Endothelial cell of umbilical vein (primary cell): Measurements from ENCODE around the gene PBX2. TPM values are rescaled to one million over a fixed set of nuclear protein-coding genes. Genes with fewer than 3 reads are reported as not detected.

ENCODE experiments used
- BruUV-seq: library from RNA; stranded (reverse); fragments of 400-500 nt; replicated peaks from 2 replicates; lab custom pipeline; 2021; lab: Mats Ljungman, UMichigan
- CTCF ChIA-PET: fragments of 300-600, 350-600 bp; sonication (Branson Sonifier 250); formaldehyde crosslinking; loops from one replicate; lab custom pipeline; 2021; ENCODE audit warnings: antibody characterized with exemption, inconsistent platforms; lab: Charles Lee
- POLR2A ChIA-PET: fragments of 300-600, 350-600 bp; sonication (Branson Sonifier 250); formaldehyde crosslinking; loops from one replicate; lab custom pipeline; 2021; ENCODE audit warnings: antibody characterized with exemption, inconsistent platforms; lab: Charles Lee
- DNase-seq: peaks from one replicate; pipeline ENCODE4 v3.0.0-alpha.2; 2011; ENCODE audit warnings: low read depth, low spot score
- FAIRE-seq: peaks from 2 replicates; lab custom pipeline; 2011; peaks lifted over from hg19 to GRCh38; lab: Jason Lieb, UNC
- H2AFZ ChIP-seq: 2 replicates; pipeline ENCODE4 v1.6.0; 2012; ENCODE audit warnings: low read depth, low read length, control low read depth, inconsistent platforms
- H3K27ac ChIP-seq: 2 replicates; pipeline ENCODE4 v1.5.1; 2011; ENCODE audit warnings: low read depth, mild to moderate bottlenecking, control low read depth, low read length, moderate library complexity; ENCODE audit not compliant: insufficient read depth
- H3K27me3 ChIP-seq, 2 experiments: 2 replicates each; pipeline versions ENCODE4 v1.6.0 to v1.6.1; 2011; ENCODE audit warnings: low read length in 2 of 2, mixed read lengths in 1 of 2; ENCODE audit not compliant: control insufficient read depth in 2 of 2, insufficient read depth in 2 of 2
- H3K36me3 ChIP-seq, 2 experiments: 2 replicates in 1 of 2; 3 replicates in 1 of 2; pipeline ENCODE4 v1.5.1; 2011; ENCODE audit warnings: low read length in 2 of 2, mild to moderate bottlenecking in 1 of 2, moderate library complexity in 1 of 2; ENCODE audit not compliant: control insufficient read depth in 2 of 2, insufficient read depth in 2 of 2; ENCODE audit errors: extremely low read depth in 1 of 2
- H3K4me1 ChIP-seq: 3 replicates; pipeline ENCODE4 v1.5.1; 2011; ENCODE audit warnings: mild to moderate bottlenecking, low read length; ENCODE audit not compliant: control insufficient read depth, insufficient read depth; ENCODE audit errors: extremely low read depth
- H3K4me2 ChIP-seq: 2 replicates; pipeline ENCODE4 v1.6.1; 2011; ENCODE audit warnings: low read length, control low read depth, mixed read lengths; ENCODE audit not compliant: insufficient read depth
- H3K4me3 ChIP-seq, 3 experiments: fragments of 200-600 bp in 1 of 3; sonication (generic), shearing (Covaris generic) in 1 of 3; replicated peaks in 1 of 3; 2 replicates each; pipeline ENCODE4 v1.5.1; 2011 to 2016; ENCODE audit warnings: control low read depth in 3 of 3, low read length in 3 of 3, mild to moderate bottlenecking in 2 of 3, inconsistent platforms in 1 of 3, low read depth in 1 of 3, moderate library complexity in 1 of 3; ENCODE audit not compliant: insufficient read depth in 1 of 3
- H3K79me2 ChIP-seq: 2 replicates; pipeline ENCODE4 v1.6.0; 2012; ENCODE audit warnings: low read length, inconsistent platforms; ENCODE audit not compliant: control insufficient read depth, insufficient read depth
- H3K9ac ChIP-seq: replicated peaks from 2 replicates; pipeline ENCODE3; 2011; ENCODE audit warnings: low read length, control low read depth; ENCODE audit not compliant: insufficient read depth; ENCODE audit errors: extremely low read depth
- H3K9me1 ChIP-seq: replicated peaks from 3 replicates; pipeline ENCODE4 v1.6.0; 2011; ENCODE audit warnings: mild to moderate bottlenecking, low read length; ENCODE audit not compliant: control insufficient read depth, insufficient read depth; ENCODE audit errors: extremely low read depth
- H3K9me3 ChIP-seq: replicated peaks from 2 replicates; pipeline ENCODE4 v1.5.1; 2012; ENCODE audit warnings: low read length, inconsistent platforms; ENCODE audit not compliant: control insufficient read depth, insufficient read depth
- H4K20me1 ChIP-seq: replicated peaks from 2 replicates; pipeline ENCODE3; 2011; ENCODE audit warnings: mild to moderate bottlenecking, low read length; ENCODE audit not compliant: control insufficient read depth, insufficient read depth; ENCODE audit errors: extremely low read depth
- EZH2 ChIP-seq: IDR thresholded peaks from 2 replicates; pipeline ENCODE4 v1.6.1; 2012; ENCODE audit warnings: borderline replicate concordance, low read depth, mild to moderate bottlenecking, moderate library complexity, low read length, inconsistent platforms; ENCODE audit not compliant: severe bottlenecking
- FOS ChIP-seq: IDR thresholded peaks from 2 replicates; pipeline ENCODE4 v1.6.1; 2011; ENCODE audit warnings: mild to moderate bottlenecking, low read length, moderate library complexity, borderline replicate concordance; ENCODE audit not compliant: insufficient read depth
- GATA2 ChIP-seq: IDR thresholded peaks from 2 replicates; pipeline ENCODE4 v1.7.0; 2011; ENCODE audit warnings: low read depth, mild to moderate bottlenecking, moderate library complexity, mixed read lengths, low read length; ENCODE audit not compliant: insufficient read length, insufficient read depth
- JUN ChIP-seq: IDR thresholded peaks from 2 replicates; pipeline ENCODE4 v1.6.1; 2011; ENCODE audit warnings: borderline replicate concordance, low read depth; ENCODE audit not compliant: insufficient read length, insufficient read depth
- MAX ChIP-seq: IDR thresholded peaks from 2 replicates; pipeline ENCODE4 v1.6.1; 2011; ENCODE audit not compliant: insufficient read depth, insufficient read length
- MYC ChIP-seq: IDR thresholded peaks from one replicate; pipeline ENCODE4 v1.6.1; 2011; ENCODE audit warnings: mild to moderate bottlenecking, low read depth, low read length
- POLR2A ChIP-seq: IDR thresholded peaks from 2 replicates; pipeline ENCODE4 v1.6.1; 2012; ENCODE audit warnings: low read depth, mild to moderate bottlenecking, control low read depth, low read length
- POLR2AphosphoS5 ChIP-seq: IDR thresholded peaks from 2 replicates; pipeline ENCODE4 v1.6.1; 2012; ENCODE audit warnings: low read depth, mild to moderate bottlenecking, control low read depth, low read length, moderate library complexity; ENCODE audit not compliant: insufficient read depth
- dilution Hi-C: fragments of 300-500 bp; cut with MboI; formaldehyde crosslinking; loops from one replicate; pipeline ENCODE4 v1.15.0; 2019; ENCODE audit warnings: low sequenced_read_pairs; ENCODE audit not compliant: extremely low pct_ligation_motif_present
- intact Hi-C: fragments of 100-400 bp; cut with micrococcal nuclease; formaldehyde crosslinking; loops from one replicate; pipeline ENCODE4 v1.10.0; 2022
- polyA plus RNA-seq, 4 experiments: library from polyadenylated mRNA; depleted of rRNA in 3 of 4; stranded (reverse) in 3 of 4; unstranded in 1 of 4; fragments of >200 nt; gene quantifications; 2 replicates each; pipeline versions ENCODE4 v1.2.1 to v1.2.3, GENCODE V29; 2011 to 2012; ENCODE audit warnings: missing spikeins in 1 of 4
- total RNA-seq: library from RNA; stranded (reverse); gene quantifications from 2 replicates; pipeline ENCODE4 v1.2.3, GENCODE V29; 2021
- TF ChIP-seq, protein P1 (sequence below), 2 donors: IDR thresholded peaks; 1 replicate in 1 of 2; 2 replicates in 1 of 2; pipeline ENCODE4 v1.5.1; 2011; ENCODE audit warnings: low read length in 2 of 2, mild to moderate bottlenecking in 2 of 2, moderate library complexity in 2 of 2, control low read depth in 1 of 2, inconsistent platforms in 1 of 2, low read depth in 1 of 2; ENCODE audit not compliant: insufficient read depth in 1 of 2; ENCODE audit errors: extremely low read depth in 1 of 2

The PBX2 gene
- total and polyA plus RNA-seq, 2 donors (not counting 3 experiments of a cell fraction or from before 2014, with no cell fraction given) = 82.3 to 100 TPM

- ChIA-PET POLR2A (interaction anchor here (0.7 to 1.6 kb wide), 8 partner anchors 9 to 68 kb away, joined by 3 to 9 read pairs (median 4); partner anchors contain the start of genes ATF6B and FKBPL), CTCF (interaction anchor here (0.8 to 1.6 kb wide), 23 partner anchors 10 to 642 kb away, joined by 3 to 24 read pairs (median 3); partner anchors contain the start of genes AGPAT1, ATF6B, FKBPL and NOTCH4)
- Histone ChIP-seq H4K20me1 (no peaks in the 10 kb centered on the region), H3K27ac (peak overlapping the region; percentile 99), H3K4me2 (peak overlapping the region; percentile 71), H3K27me3 (no peaks in the 10 kb centered on the region), H2AFZ (no peak overlapping the region), H3K9me1 (no peaks in the 10 kb centered on the region), H3K9me3 (no peaks in the 10 kb centered on the region), H3K79me2 (peaks cover 4% of the 10 kb centered on the region), H3K9ac (peak overlapping the region; percentile 99), H3K4me1 (peaks cover 33% of the 10 kb centered on the region), H3K4me3 (peak overlapping the region; percentile 5 to 59 (median 48)), H3K36me3 (peaks cover 0 to 5% of the 10 kb centered on the region in 2 experiments)
- DNase-seq (peak; percentile 99), FAIRE-seq (no peak)
- intact Hi-C loops (loop anchor here (1.0 to 10.0 kb wide), 11 partner anchors 18 to 773 kb away; partner anchors contain the start of genes C6orf47, CSNK2B, FKBPL and GPANK1), dilution Hi-C loops (no loop called here)
- BruUV-seq = TSS peak; percentile 92
- TF ChIP-seq GATA2 (no peak), MAX (peak; percentile 84), POLR2AphosphoS5 (peak; percentile 78), POLR2A (peak; percentile 84), JUN (peak; percentile 91), MYC (no peak), FOS (peak; percentile 31), EZH2 (no peak)
- TF ChIP-seq, protein P1, sequence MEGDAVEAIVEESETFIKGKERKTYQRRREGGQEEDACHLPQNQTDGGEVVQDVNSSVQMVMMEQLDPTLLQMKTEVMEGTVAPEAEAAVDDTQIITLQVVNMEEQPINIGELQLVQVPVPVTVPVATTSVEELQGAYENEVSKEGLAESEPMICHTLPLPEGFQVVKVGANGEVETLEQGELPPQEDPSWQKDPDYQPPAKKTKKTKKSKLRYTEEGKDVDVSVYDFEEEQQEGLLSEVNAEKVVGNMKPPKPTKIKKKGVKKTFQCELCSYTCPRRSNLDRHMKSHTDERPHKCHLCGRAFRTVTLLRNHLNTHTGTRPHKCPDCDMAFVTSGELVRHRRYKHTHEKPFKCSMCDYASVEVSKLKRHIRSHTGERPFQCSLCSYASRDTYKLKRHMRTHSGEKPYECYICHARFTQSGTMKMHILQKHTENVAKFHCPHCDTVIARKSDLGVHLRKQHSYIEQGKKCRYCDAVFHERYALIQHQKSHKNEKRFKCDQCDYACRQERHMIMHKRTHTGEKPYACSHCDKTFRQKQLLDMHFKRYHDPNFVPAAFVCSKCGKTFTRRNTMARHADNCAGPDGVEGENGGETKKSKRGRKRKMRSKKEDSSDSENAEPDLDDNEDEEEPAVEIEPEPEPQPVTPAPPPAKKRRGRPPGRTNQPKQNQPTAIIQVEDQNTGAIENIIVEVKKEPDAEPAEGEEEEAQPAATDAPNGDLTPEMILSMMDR (IDR thresholded peaks at IDR 0.05; ENCODE audit: extremely low read depth in 1 of 2, insufficient read depth in 1 of 2, low read depth in 1 of 2, low read length in 2 of 2) = no peak
These were observed 6.1 kb upstream of the PBX2 start for GRCh38 chr6:32195902-32196681.
